Measurements from ENCODE around the gene TLK2.
"Not testable (repeated sequence)": the region's sequence is repeated elsewhere in the genome, so short reads cannot be mapped to it uniquely, and the experiment has no call there.

TLK2 gene

GRCh38 chr17:62558941-62559340, 80.3 kb downstream of the TLK2 start:
- DNase-seq (ENCODE audit: low read depth in 2 of 2, low spot score in 1 of 2) = not testable (repeated sequence)

GRCh38 chr17:62560971-62561370, 82.3 kb downstream of the TLK2 start:
- not testable (repeated sequence) for DNase-seq (ENCODE audit: low read depth in 2 of 2, low spot score in 1 of 2)

- DNase-seq (ENCODE audit: low read depth in 2 of 2, low spot score in 1 of 2) = no peak
These were observed 84.0 kb downstream of the TLK2 start for GRCh38 chr17:62562656-62563055.

GRCh38 chr17:62565817-62566216, 87.2 kb downstream of the TLK2 start:
- DNase-seq (ENCODE audit: low read depth in 2 of 2, low spot score in 1 of 2) = no peak

GRCh38 chr17:62566996-62567578, 88.5 kb downstream of the TLK2 start:
- DNase-seq (ENCODE audit: low read depth in 2 of 2, low spot score in 1 of 2) = no peak

- DNase-seq (ENCODE audit: low read depth in 2 of 2, low spot score in 1 of 2) = no peak
These were observed 93.9 kb downstream of the TLK2 start for GRCh38 chr17:62572488-62572887.

- DNase-seq (ENCODE audit: low read depth in 2 of 2, low spot score in 1 of 2) = no peak
These were observed 94.3 kb downstream of the TLK2 start for GRCh38 chr17:62572888-62573401.

GRCh38 chr17:62573480-62574117, 95.0 kb downstream of the TLK2 start:
- DNase-seq (ENCODE audit: low read depth in 2 of 2, low spot score in 1 of 2) = no peak

GRCh38 chr17:62576382-62576781, 97.8 kb downstream of the TLK2 start:
- DNase-seq (ENCODE audit: low read depth in 2 of 2, low spot score in 1 of 2) = no peak

- no peak for DNase-seq (ENCODE audit: low read depth in 2 of 2, low spot score in 1 of 2)
These were observed 100.3 kb downstream of the TLK2 start for GRCh38 chr17:62578757-62579487.

GRCh38 chr17:62580947-62581346, 102.3 kb downstream of the TLK2 start:
- DNase-seq (ENCODE audit: low read depth in 2 of 2, low spot score in 1 of 2) = no peak

GRCh38 chr17:62581764-62582163, 103.1 kb downstream of the TLK2 start:
- no peak for DNase-seq (ENCODE audit: low read depth in 2 of 2, low spot score in 1 of 2)

GRCh38 chr17:62587554-62587953, 108.9 kb downstream of the TLK2 start:
- no peak for DNase-seq (ENCODE audit: low read depth in 2 of 2, low spot score in 1 of 2)

GRCh38 chr17:62588109-62588508, 109.5 kb downstream of the TLK2 start:
- no peak for DNase-seq (ENCODE audit: low read depth in 2 of 2, low spot score in 1 of 2)

GRCh38 chr17:62591333-62591732, 112.7 kb downstream of the TLK2 start:
- DNase-seq (ENCODE audit: low read depth in 2 of 2, low spot score in 1 of 2) = no peak

- not testable (repeated sequence) for DNase-seq (ENCODE audit: low read depth in 2 of 2, low spot score in 1 of 2)
These were observed 113.2 kb downstream of the TLK2 start for GRCh38 chr17:62591822-62592221.

GRCh38 chr17:62592341-62593099, 113.9 kb downstream of the TLK2 start:
- DNase-seq (ENCODE audit: low read depth in 2 of 2, low spot score in 1 of 2) = no peak

- no peak for DNase-seq (ENCODE audit: low read depth in 2 of 2, low spot score in 1 of 2)
These were observed 116.9 kb downstream of the TLK2 start for GRCh38 chr17:62595484-62595883.

- DNase-seq (ENCODE audit: low read depth in 2 of 2, low spot score in 1 of 2) = no peak
These were observed 118.0 kb downstream of the TLK2 start for GRCh38 chr17:62596662-62597061.

GRCh38 chr17:62597150-62597549, 118.5 kb downstream of the TLK2 start:
- DNase-seq (ENCODE audit: low read depth in 2 of 2, low spot score in 1 of 2) = no peak

- DNase-seq (ENCODE audit: low read depth in 2 of 2, low spot score in 1 of 2) = no peak
These were observed 119.3 kb downstream of the TLK2 start for GRCh38 chr17:62597920-62598319.
